ENCODE data around the gene DNAJB6.

The DNAJB6 gene

DNA sequence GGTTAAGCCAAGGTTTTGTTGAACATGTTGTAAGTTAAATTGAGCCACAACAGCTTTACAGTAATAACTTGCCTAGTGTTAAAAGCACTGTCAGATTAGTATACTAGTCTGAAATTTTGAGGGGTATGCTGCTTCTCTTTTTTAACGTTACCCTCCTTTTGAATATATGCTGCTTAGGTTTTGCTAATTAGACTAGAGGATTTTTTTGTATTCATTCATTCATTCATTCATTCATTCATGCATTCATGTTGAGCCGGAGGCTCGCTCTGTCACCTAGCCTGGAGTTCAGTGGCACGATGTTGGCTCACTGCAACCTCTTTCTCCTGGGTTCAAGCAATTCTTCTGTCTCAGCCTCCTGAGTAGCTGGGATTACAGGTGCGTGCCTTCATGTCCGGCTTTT is 24.7 kb downstream of the DNAJB6 start:
- TF ChIP-seq, protein P1, sequence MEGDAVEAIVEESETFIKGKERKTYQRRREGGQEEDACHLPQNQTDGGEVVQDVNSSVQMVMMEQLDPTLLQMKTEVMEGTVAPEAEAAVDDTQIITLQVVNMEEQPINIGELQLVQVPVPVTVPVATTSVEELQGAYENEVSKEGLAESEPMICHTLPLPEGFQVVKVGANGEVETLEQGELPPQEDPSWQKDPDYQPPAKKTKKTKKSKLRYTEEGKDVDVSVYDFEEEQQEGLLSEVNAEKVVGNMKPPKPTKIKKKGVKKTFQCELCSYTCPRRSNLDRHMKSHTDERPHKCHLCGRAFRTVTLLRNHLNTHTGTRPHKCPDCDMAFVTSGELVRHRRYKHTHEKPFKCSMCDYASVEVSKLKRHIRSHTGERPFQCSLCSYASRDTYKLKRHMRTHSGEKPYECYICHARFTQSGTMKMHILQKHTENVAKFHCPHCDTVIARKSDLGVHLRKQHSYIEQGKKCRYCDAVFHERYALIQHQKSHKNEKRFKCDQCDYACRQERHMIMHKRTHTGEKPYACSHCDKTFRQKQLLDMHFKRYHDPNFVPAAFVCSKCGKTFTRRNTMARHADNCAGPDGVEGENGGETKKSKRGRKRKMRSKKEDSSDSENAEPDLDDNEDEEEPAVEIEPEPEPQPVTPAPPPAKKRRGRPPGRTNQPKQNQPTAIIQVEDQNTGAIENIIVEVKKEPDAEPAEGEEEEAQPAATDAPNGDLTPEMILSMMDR (IDR thresholded peaks at IDR 0.05; ENCODE audit: low read depth, low read length) = no peak
- no peak overlapping the region for H3K4me3 ChIP-seq (ENCODE audit: low read depth, low read length)
- in situ Hi-C loops (cut with HindIII; ENCODE audit: low sequenced_read_pairs) = no loop called here
- no peak for DNase-seq (ENCODE audit: low read depth, low spot score)

DNA sequence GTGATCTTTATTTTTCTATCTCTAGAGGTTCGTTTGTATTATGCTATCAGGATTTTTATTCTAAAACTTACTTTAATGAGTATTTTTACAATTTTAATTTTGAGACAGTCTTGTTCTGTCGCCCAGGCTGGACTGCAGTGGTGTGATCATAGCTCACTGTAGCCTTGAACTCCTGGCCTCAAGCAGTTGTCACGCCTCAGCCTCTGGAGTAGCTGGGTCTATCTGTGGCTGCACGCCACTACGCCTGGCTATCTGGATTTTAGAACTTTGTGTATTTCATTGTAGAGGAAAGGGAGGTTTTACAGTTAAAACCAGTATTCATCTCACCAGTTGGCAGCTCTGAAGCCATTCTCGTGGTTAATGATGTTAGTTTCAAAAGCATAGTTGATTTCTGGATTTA is 25.9 kb downstream of the DNAJB6 start:
- no peak for DNase-seq (ENCODE audit: low read depth, low spot score)
- TF ChIP-seq, protein P1 (IDR thresholded peaks at IDR 0.05; ENCODE audit: low read depth, low read length) = no peak
- in situ Hi-C loops (cut with HindIII; ENCODE audit: low sequenced_read_pairs) = no loop called here
- H3K4me3 ChIP-seq (ENCODE audit: low read depth, low read length) = no peak overlapping the region

DNA sequence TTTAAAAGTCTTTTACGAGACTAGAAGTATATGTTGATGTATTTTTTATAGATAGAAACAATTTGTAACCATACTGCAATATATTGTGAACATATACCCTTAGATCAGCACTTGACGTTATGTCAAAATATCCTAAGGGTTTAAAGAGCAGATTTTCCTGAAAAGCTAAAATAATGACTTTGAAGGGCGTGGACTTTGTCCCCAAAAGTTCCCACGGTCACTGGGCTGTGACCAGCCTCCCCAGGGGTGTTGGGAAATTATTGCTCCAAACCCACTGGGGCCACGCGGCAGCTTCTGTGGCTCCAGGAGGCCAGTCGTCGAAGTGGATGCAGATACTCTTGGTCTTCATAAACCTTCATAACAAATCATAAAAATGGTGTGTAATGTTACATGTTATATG is 29.9 kb downstream of the DNAJB6 start:
- DNase-seq (ENCODE audit: low read depth, low spot score) = no peak
- TF ChIP-seq, protein P1 (IDR thresholded peaks at IDR 0.05; ENCODE audit: low read depth, low read length) = no peak
- H3K4me3 ChIP-seq (ENCODE audit: low read depth, low read length) = no peak overlapping the region
- in situ Hi-C loops (cut with HindIII; ENCODE audit: low sequenced_read_pairs) = no loop called here

DNA sequence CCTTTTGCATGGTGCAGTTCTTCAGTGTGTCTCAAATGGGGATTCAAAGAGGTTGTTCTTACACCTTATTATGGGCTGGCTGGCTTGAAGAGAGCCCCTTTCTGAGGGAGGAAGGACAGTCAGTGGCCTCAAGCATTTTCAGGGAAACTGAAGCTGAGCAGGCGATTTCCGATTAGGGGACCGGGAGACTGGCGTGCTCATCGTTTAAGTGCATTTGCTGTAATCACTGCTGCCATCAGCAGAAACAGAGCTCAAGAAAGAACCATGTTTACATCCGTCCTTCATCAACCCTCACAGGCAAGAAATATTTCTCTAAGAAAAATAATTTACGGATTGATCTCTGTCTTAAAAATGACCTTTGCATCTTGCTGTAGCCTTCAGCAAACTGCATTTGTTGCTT is 32.2 kb downstream of the DNAJB6 start:
- in situ Hi-C loops (cut with HindIII; ENCODE audit: low sequenced_read_pairs) = no loop called here
- TF ChIP-seq, protein P1 (IDR thresholded peaks at IDR 0.05; ENCODE audit: low read depth, low read length) = no peak
- no peak for DNase-seq (ENCODE audit: low read depth, low spot score)
- no peak overlapping the region for H3K4me3 ChIP-seq (ENCODE audit: low read depth, low read length)

DNA sequence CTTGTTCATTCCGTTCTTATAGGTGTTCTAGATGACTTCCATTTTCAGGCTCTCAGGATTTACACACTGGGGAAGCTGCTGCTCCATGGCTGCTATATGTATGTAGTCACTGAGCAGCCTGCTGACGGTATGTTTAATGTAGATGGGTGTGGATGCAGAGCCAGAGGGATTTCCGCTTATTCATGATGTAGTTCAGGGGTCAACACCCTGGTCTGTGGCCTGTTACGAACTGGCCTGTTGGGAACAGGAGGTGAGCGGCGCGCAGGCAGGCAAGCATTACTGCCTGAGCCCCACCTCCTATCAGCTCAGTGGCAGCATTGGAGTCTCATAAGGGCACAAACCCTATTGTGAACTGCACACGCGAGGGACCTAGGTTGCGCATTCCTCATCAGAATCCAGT is 33.9 kb downstream of the DNAJB6 start:
- no peak for DNase-seq (ENCODE audit: low read depth, low spot score)
- no peak overlapping the region for H3K4me3 ChIP-seq (ENCODE audit: low read depth, low read length)
- TF ChIP-seq, protein P1 (IDR thresholded peaks at IDR 0.05; ENCODE audit: low read depth, low read length) = no peak
- in situ Hi-C loops (cut with HindIII; ENCODE audit: low sequenced_read_pairs) = no loop called here

DNA sequence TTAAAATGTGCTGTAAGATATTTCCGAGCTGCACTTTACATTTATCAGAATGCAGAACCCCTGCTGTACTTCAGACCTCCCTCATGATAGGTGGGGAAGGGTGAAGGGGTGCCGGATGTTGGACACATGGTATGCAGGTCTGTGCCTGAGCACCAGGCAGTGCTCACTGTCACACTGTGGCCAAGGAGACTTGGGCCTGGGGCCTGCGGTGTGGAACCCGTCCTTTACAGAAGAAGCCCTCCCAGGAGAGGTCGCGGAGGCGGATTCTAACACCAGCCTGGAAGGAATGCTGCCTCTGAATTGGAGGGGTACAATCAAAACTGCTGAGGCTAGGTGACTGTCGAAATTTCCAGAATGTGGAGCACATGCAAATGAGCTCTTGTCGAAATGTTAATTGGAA is 34.5 kb downstream of the DNAJB6 start:
- no peak for DNase-seq (ENCODE audit: low read depth, low spot score)
- no peak overlapping the region for H3K4me3 ChIP-seq (ENCODE audit: low read depth, low read length)
- TF ChIP-seq, protein P1 (IDR thresholded peaks at IDR 0.05; ENCODE audit: low read depth, low read length) = no peak
- in situ Hi-C loops (cut with HindIII; ENCODE audit: low sequenced_read_pairs) = no loop called here
